Mesenchymal stem cell (in vitro differentiated cells and primary cell): ENCODE measurements around the gene COP1.

ENCODE experiments used
- DNase-seq: peaks from one replicate; pipeline ENCODE4 v3.0.0-alpha.2; 2013
- H2AFZ ChIP-seq: one replicate; pipeline ENCODE4 v1.6.1; 2013; ENCODE audit warnings: low read depth, mild to moderate bottlenecking, control low read depth, inconsistent platforms, low read length, moderate library complexity
- H2AK5ac ChIP-seq: 2 replicates; pipeline ENCODE4 v1.6.1; 2013; ENCODE audit warnings: low read length, moderate library complexity, mild to moderate bottlenecking, inconsistent platforms; ENCODE audit not compliant: severe bottlenecking
- H2BK120ac ChIP-seq: one replicate; pipeline ENCODE4 v1.6.1; 2013; ENCODE audit warnings: low read depth, mild to moderate bottlenecking, inconsistent platforms, low read length, moderate library complexity
- H2BK12ac ChIP-seq, 2 experiments: one replicate each; pipeline ENCODE4 v1.6.1; 2013; ENCODE audit warnings: inconsistent platforms in 2 of 2, low read length in 2 of 2, mild to moderate bottlenecking in 2 of 2, moderate library complexity in 2 of 2, control low read depth in 1 of 2
- H2BK15ac ChIP-seq: one replicate; pipeline ENCODE4 v1.6.1; 2013; ENCODE audit warnings: mild to moderate bottlenecking, low read depth, inconsistent platforms; ENCODE audit not compliant: poor library complexity, severe bottlenecking
- H2BK5ac ChIP-seq: 2 replicates; pipeline ENCODE4 v1.6.1; 2013; ENCODE audit warnings: low read depth, mild to moderate bottlenecking, low read length, control low read depth, inconsistent platforms; ENCODE audit not compliant: poor library complexity, severe bottlenecking
- H3K14ac ChIP-seq, 2 experiments: one replicate each; pipeline ENCODE4 v1.6.1; 2013; ENCODE audit warnings: inconsistent platforms in 2 of 2, low read length in 2 of 2, control low read depth in 1 of 2, mild to moderate bottlenecking in 1 of 2, moderate library complexity in 1 of 2
- H3K18ac ChIP-seq, 2 experiments: one replicate each; pipeline ENCODE4 v1.6.1; 2013; ENCODE audit warnings: inconsistent platforms in 2 of 2, low read length in 2 of 2, control low read depth in 1 of 2, low read depth in 1 of 2, mild to moderate bottlenecking in 1 of 2
- H3K23ac ChIP-seq, 2 experiments: one replicate each; pipeline ENCODE4 v1.6.1; 2013; ENCODE audit warnings: inconsistent platforms in 2 of 2, low read length in 2 of 2, mild to moderate bottlenecking in 2 of 2, moderate library complexity in 2 of 2, control low read depth in 1 of 2
- H3K27ac ChIP-seq: 2 replicates; pipeline ENCODE4 v1.5.1; 2013; ENCODE audit warnings: mild to moderate bottlenecking, moderate library complexity, low read length, control low read depth, inconsistent platforms; ENCODE audit not compliant: poor library complexity, severe bottlenecking
- H3K27me3 ChIP-seq, 2 experiments: 2 replicates each; pipeline versions ENCODE4 v1.6.1 to v1.7.0; 2013; ENCODE audit warnings: low read length in 2 of 2, mild to moderate bottlenecking in 2 of 2, moderate library complexity in 2 of 2, control low read depth in 1 of 2, inconsistent platforms in 1 of 2; ENCODE audit not compliant: control insufficient read depth in 1 of 2, insufficient read depth in 1 of 2
- H3K36me3 ChIP-seq, 2 experiments: 2 replicates each; pipeline versions ENCODE4 v1.6.1 to v1.7.0; 2013; ENCODE audit warnings: low read length in 2 of 2, control low read depth in 1 of 2, inconsistent platforms in 1 of 2, low read depth in 1 of 2, mild to moderate bottlenecking in 1 of 2; ENCODE audit not compliant: insufficient read depth in 2 of 2, control insufficient read depth in 1 of 2
- H3K4ac ChIP-seq, 2 experiments: one replicate each; pipeline ENCODE4 v1.6.1; 2013; ENCODE audit warnings: inconsistent platforms in 2 of 2, low read length in 2 of 2, mild to moderate bottlenecking in 2 of 2, moderate library complexity in 2 of 2, control low read depth in 1 of 2, low read depth in 1 of 2
- H3K4me1 ChIP-seq: 2 replicates; pipeline ENCODE4 v1.6.1; 2013; ENCODE audit warnings: low read depth, low read length, control low read depth; ENCODE audit not compliant: control insufficient read depth, insufficient read depth
- H3K4me2 ChIP-seq: 2 replicates; pipeline ENCODE4 v1.6.1; 2013; ENCODE audit warnings: low read length, mild to moderate bottlenecking, inconsistent platforms; ENCODE audit not compliant: poor library complexity, severe bottlenecking
- H3K4me3 ChIP-seq, 2 experiments: 2 replicates each; pipeline versions ENCODE4 v1.5.1 to v1.7.0; 2013; ENCODE audit warnings: low read length in 2 of 2, mild to moderate bottlenecking in 2 of 2, control low read depth in 1 of 2, low read depth in 1 of 2; ENCODE audit not compliant: insufficient read depth in 1 of 2
- H3K79me1 ChIP-seq: replicated peaks from 2 replicates; pipeline ENCODE4 v1.6.1; 2013; ENCODE audit warnings: mild to moderate bottlenecking, control low read depth, low read length, inconsistent platforms; ENCODE audit not compliant: poor library complexity, severe bottlenecking
- H3K9ac ChIP-seq: 2 replicates; pipeline ENCODE4 v1.7.0; 2013; ENCODE audit warnings: mild to moderate bottlenecking, low read length, moderate library complexity
- H3K9me3 ChIP-seq: 2 replicates; pipeline ENCODE4 v1.7.0; 2013; ENCODE audit warnings: mild to moderate bottlenecking, low read length; ENCODE audit not compliant: control insufficient read depth
- H4K8ac ChIP-seq: one replicate; pipeline ENCODE4 v1.6.1; 2013; ENCODE audit warnings: inconsistent platforms, mild to moderate bottlenecking, low read length, moderate library complexity
- H4K91ac ChIP-seq: one replicate; pipeline ENCODE4 v1.6.1; 2013; ENCODE audit warnings: mild to moderate bottlenecking, low read length, inconsistent platforms
- WGBS: methylation state at CpG from one replicate; pipeline ENCODE4 v1.1.7; 2013; ENCODE audit warnings: mixed read lengths; 5-methylcytosine and 5-hydroxymethylcytosine counted together

Gene COP1

DNA sequence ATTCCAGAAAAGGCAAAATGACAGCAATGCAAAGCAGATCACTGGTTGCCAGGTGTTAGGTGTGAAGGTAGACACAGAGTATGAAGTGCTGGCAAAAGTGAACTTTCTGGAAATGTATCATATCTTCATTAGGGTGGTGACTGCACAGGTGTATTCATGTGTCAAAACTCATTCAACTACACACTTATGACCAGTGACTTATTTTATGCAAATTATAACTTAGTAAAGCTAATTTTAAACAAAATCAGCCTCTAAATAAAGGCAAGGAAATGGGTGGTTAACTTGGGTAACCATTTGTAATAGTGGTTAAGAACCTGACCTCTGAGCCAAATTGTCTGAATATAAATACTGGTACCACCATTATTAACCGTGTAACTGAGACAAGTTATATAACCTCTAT is 7.4 kb downstream of the COP1 start:
- H3K4me1 ChIP-seq, result peaks cover 3% of the 10 kb centered on the region
- no peak overlapping the region for H2BK5ac ChIP-seq
- no peaks in the 10 kb centered on the region for H3K9me3 ChIP-seq
- no peak overlapping the region for H2BK12ac ChIP-seq
- H2BK120ac ChIP-seq, result no peak overlapping the region
- H2AFZ ChIP-seq, result no peak overlapping the region
- no peak overlapping the region for H3K14ac ChIP-seq
- no peaks in the 10 kb centered on the region for H3K79me1 ChIP-seq
- H3K9ac ChIP-seq, result no peak overlapping the region
- no CpG with 5 or more reads among the region's 1 CpG for WGBS
- H2BK15ac ChIP-seq, result no peak overlapping the region
- no peak overlapping the region for H4K8ac ChIP-seq
- H3K27me3 ChIP-seq, result no peaks in the 10 kb centered on the region
- no peak overlapping the region for H3K4me3 ChIP-seq
- no peak overlapping the region for H3K4me2 ChIP-seq
- H3K18ac ChIP-seq, result no peak overlapping the region
- H3K27ac ChIP-seq, result no peak overlapping the region
- H3K36me3 ChIP-seq, result no peaks in the 10 kb centered on the region
- DNase-seq, result no peak
- no peak overlapping the region for H3K4ac ChIP-seq
- no peak overlapping the region for H4K91ac ChIP-seq
- H2AK5ac ChIP-seq, result no peak overlapping the region
- H3K23ac ChIP-seq, result no peak overlapping the region

DNA sequence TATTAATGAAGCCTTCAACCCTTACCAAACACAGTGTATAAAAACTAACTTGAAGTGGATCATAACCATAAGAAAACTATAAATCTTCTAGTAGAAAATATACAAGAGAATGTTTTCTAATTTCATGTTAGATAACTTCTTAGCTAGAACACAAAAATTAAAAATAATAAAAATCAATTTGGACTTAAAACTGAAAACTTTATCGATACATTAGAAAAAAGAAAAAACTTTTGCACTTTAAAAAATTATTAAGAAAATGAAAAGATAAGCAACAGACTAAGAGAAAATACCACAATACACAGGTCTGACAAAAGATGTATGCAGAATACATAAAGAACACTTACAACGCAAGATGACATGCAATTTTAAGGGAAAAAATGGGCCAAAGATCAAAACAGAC is 8.7 kb downstream of the COP1 start:
- WGBS, result no CpG with 5 or more reads among the region's 2 CpGs

GRCh38 chr1:176196728-176197127 is 10.4 kb downstream of the COP1 start:
- H3K18ac ChIP-seq, result no peak overlapping the region
- WGBS, result over 99% methylated on average over 3 of the region's 5 CpGs
- no peak overlapping the region for H2BK12ac ChIP-seq

More for the DNA sequence above, 8.7 kb downstream of the COP1 start:
- Histone ChIP-seq H3K79me1 (no peaks in the 10 kb centered on the region), H4K91ac (no peak overlapping the region), H3K27me3 (no peaks in the 10 kb centered on the region), H3K4me3 (no peak overlapping the region), H3K14ac (no peak overlapping the region), H2AFZ (no peak overlapping the region), H2AK5ac (no peak overlapping the region), H3K4me1 (no peaks in the 10 kb centered on the region), H2BK120ac (no peak overlapping the region), H2BK12ac (no peak overlapping the region), H4K8ac (no peak overlapping the region), H2BK15ac (no peak overlapping the region), H3K18ac (no peak overlapping the region), H3K27ac (no peak overlapping the region), H3K4ac (no peak overlapping the region), H3K36me3 (no peaks in the 10 kb centered on the region), H3K9ac (no peak overlapping the region), H3K9me3 (no peaks in the 10 kb centered on the region), H3K4me2 (no peak overlapping the region), H3K23ac (no peak overlapping the region), H2BK5ac (no peak overlapping the region)
- no peak for DNase-seq

GRCh38 chr1:176195547-176195946 is 11.5 kb downstream of the COP1 start:
- Histone ChIP-seq H2BK15ac (no peak overlapping the region), H3K4me3 (no peak overlapping the region), H3K23ac (no peak overlapping the region), H2AFZ (no peak overlapping the region), H3K14ac (no peak overlapping the region), H3K79me1 (no peaks in the 10 kb centered on the region), H3K27me3 (no peaks in the 10 kb centered on the region), H3K36me3 (no peaks in the 10 kb centered on the region), H2AK5ac (no peak overlapping the region), H2BK5ac (no peak overlapping the region), H3K4me1 (no peaks in the 10 kb centered on the region), H2BK120ac (no peak overlapping the region), H3K18ac (no peak overlapping the region), H2BK12ac (no peak overlapping the region), H3K9ac (no peak overlapping the region), H4K8ac (no peak overlapping the region), H3K4ac (no peak overlapping the region), H3K27ac (no peak overlapping the region), H3K9me3 (no peaks in the 10 kb centered on the region), H3K4me2 (no peak overlapping the region), H4K91ac (no peak overlapping the region)
- DNase-seq, result no peak
- 96% methylated on average over 5 of the region's 7 CpGs for WGBS

More at GRCh38 chr1:176196728-176197127, 10.4 kb downstream of the COP1 start:
- Histone ChIP-seq H3K36me3 (no peaks in the 10 kb centered on the region), H2BK15ac (no peak overlapping the region), H2BK120ac (no peak overlapping the region), H3K4me3 (no peak overlapping the region), H3K27ac (no peak overlapping the region), H3K4ac (no peak overlapping the region), H3K9ac (no peak overlapping the region), H3K4me1 (no peaks in the 10 kb centered on the region), H2AFZ (no peak overlapping the region), H3K4me2 (no peak overlapping the region), H3K27me3 (no peaks in the 10 kb centered on the region), H3K14ac (no peak overlapping the region), H4K8ac (no peak overlapping the region), H3K79me1 (no peaks in the 10 kb centered on the region), H2BK5ac (no peak overlapping the region), H3K9me3 (no peaks in the 10 kb centered on the region), H2AK5ac (no peak overlapping the region), H4K91ac (no peak overlapping the region), H3K23ac (no peak overlapping the region)
- no peak for DNase-seq
